Measurements from ENCODE around the gene TNNT2.

Gene TNNT2

GRCh38 chr1:201355471-201355870 lies 22.0 kb downstream of the TNNT2 start:
- Histone ChIP-seq H3K4me2 (ENCODE audit: low read length) (no peak overlapping the region), H3K36me3 (replicated peaks; ENCODE audit: low read depth, low read length) (no peaks in the 10 kb centered on the region), H3K4me1 (ENCODE audit: low read length) (no peaks in the 10 kb centered on the region), H3K9me3 (ENCODE audit: insufficient read depth, low read length) (no peaks in the 10 kb centered on the region), H2AFZ (ENCODE audit: low read depth, low read length) (no peak overlapping the region), H3K27ac (ENCODE audit: low read length) (no peak overlapping the region), H4K20me1 (ENCODE audit: insufficient read depth, low read length) (no peaks in the 10 kb centered on the region), H3K27me3 (ENCODE audit: low read depth, low read length) (peaks cover 56% of the 10 kb centered on the region), H3K4me3 (ENCODE audit: low read length) (no peak overlapping the region), H3K79me2 (ENCODE audit: low read length) (no peaks in the 10 kb centered on the region), H3K9ac (ENCODE audit: low read length) (no peak overlapping the region)
- TF ChIP-seq CTCF (IDR thresholded peaks at IDR 0.05; ENCODE audit: low read depth, low read length) (no peak), EZH2phosphoT487 (IDR thresholded peaks at IDR 0.05; ENCODE audit: low read depth) (no peak)

- no peak overlapping the region for H3K27ac ChIP-seq (ENCODE audit: low read length)
- peaks cover 56% of the 10 kb centered on the region for H3K27me3 ChIP-seq (ENCODE audit: low read depth, low read length)
- H2AFZ ChIP-seq (ENCODE audit: low read depth, low read length) = no peak overlapping the region
- no peaks in the 10 kb centered on the region for H4K20me1 ChIP-seq (ENCODE audit: insufficient read depth, low read length)
- TF ChIP-seq CTCF (IDR thresholded peaks at IDR 0.05; ENCODE audit: low read depth, low read length) = no peak
- no peaks in the 10 kb centered on the region for H3K9me3 ChIP-seq (ENCODE audit: insufficient read depth, low read length)
- H3K36me3 ChIP-seq (replicated peaks; ENCODE audit: low read depth, low read length) = no peaks in the 10 kb centered on the region
- H3K4me2 ChIP-seq (ENCODE audit: low read length) = no peak overlapping the region
- H3K9ac ChIP-seq (ENCODE audit: low read length) = no peak overlapping the region
- no peak overlapping the region for H3K4me3 ChIP-seq (ENCODE audit: low read length)
- no peaks in the 10 kb centered on the region for H3K79me2 ChIP-seq (ENCODE audit: low read length)
- no peaks in the 10 kb centered on the region for H3K4me1 ChIP-seq (ENCODE audit: low read length)
Observed at GRCh38 chr1:201354901-201355295, 22.6 kb downstream of the TNNT2 start.

- no peaks in the 10 kb centered on the region for H3K79me2 ChIP-seq (ENCODE audit: low read length)
- H3K4me1 ChIP-seq (ENCODE audit: low read length) = no peaks in the 10 kb centered on the region
- no peaks in the 10 kb centered on the region for H3K36me3 ChIP-seq (replicated peaks; ENCODE audit: low read depth, low read length)
- H4K20me1 ChIP-seq (ENCODE audit: insufficient read depth, low read length) = no peaks in the 10 kb centered on the region
- H3K9me3 ChIP-seq (ENCODE audit: insufficient read depth, low read length) = no peaks in the 10 kb centered on the region
- H3K27me3 ChIP-seq (ENCODE audit: low read depth, low read length) = peaks cover 57% of the 10 kb centered on the region
- H3K9ac ChIP-seq (ENCODE audit: low read length) = no peak overlapping the region
- H2AFZ ChIP-seq (ENCODE audit: low read depth, low read length) = no peak overlapping the region
- no peak overlapping the region for H3K4me2 ChIP-seq (ENCODE audit: low read length)
- TF ChIP-seq EZH2phosphoT487 (IDR thresholded peaks at IDR 0.05; ENCODE audit: low read depth) = no peak
- no peak for TF ChIP-seq CTCF (IDR thresholded peaks at IDR 0.05; ENCODE audit: low read depth, low read length)
- H3K4me3 ChIP-seq (ENCODE audit: low read length) = no peak overlapping the region
- H3K27ac ChIP-seq (ENCODE audit: low read length) = no peak overlapping the region
Observed at GRCh38 chr1:201354151-201354900, 23.2 kb downstream of the TNNT2 start.

GRCh38 chr1:201353186-201353940 lies 24.1 kb downstream of the TNNT2 start:
- no peaks in the 10 kb centered on the region for H3K4me1 ChIP-seq (ENCODE audit: low read length)
- no peak overlapping the region for H3K27ac ChIP-seq (ENCODE audit: low read length)
- TF ChIP-seq CTCF (IDR thresholded peaks at IDR 0.05; ENCODE audit: low read depth, low read length) (no peak), EZH2phosphoT487 (IDR thresholded peaks at IDR 0.05; ENCODE audit: low read depth) (no peak)
- H3K4me2 ChIP-seq (ENCODE audit: low read length) = no peak overlapping the region
- peaks cover 60% of the 10 kb centered on the region for H3K27me3 ChIP-seq (ENCODE audit: low read depth, low read length)
- no peaks in the 10 kb centered on the region for H4K20me1 ChIP-seq (ENCODE audit: insufficient read depth, low read length)
- H2AFZ ChIP-seq (ENCODE audit: low read depth, low read length) = no peak overlapping the region
- no peaks in the 10 kb centered on the region for H3K36me3 ChIP-seq (replicated peaks; ENCODE audit: low read depth, low read length)
- H3K9ac ChIP-seq (ENCODE audit: low read length) = no peak overlapping the region
- no peak overlapping the region for H3K4me3 ChIP-seq (ENCODE audit: low read length)
- no peaks in the 10 kb centered on the region for H3K79me2 ChIP-seq (ENCODE audit: low read length)
- no peaks in the 10 kb centered on the region for H3K9me3 ChIP-seq (ENCODE audit: insufficient read depth, low read length)

Measured in OCI-LY3 (cell line).